ENCODE data around the gene COL15A1.
A peak's percentile ranks its signal among the peaks of the same experiment; 100 is the strongest.

COL15A1 gene

DNA sequence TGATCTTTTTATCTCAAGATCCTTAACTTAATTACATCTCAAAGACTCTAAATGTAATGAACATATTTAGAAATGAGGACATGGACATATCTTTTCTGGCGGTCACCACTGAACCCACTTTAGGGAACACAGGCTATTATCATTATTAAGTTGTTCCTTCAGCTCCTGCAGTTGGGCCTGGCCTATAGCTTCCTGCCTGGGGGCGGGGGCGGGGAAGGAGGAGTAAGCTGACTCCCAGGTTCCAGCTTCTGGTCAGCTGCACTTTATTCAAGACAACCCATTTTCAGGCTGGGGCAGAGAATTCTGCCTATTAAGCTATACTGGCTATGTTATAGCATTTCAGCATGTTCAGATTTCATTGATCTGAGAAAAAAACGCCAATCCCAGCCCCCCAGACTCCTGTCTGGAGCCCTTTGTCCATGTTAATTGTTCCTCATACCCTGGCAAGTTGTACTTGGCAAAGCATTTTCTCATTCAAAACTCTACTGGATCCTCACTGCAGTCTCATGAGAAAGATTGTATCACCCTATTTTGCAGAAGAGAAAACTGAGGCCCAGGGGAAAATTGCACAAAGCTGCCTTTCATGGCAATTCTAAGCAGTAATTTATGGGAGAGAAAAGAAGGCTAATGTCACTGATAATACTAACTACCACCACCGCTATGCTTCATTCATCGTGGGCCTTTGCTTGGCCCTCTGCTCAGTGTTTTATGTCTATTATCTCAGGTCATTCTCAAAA lies 25.1 kb downstream of the COL15A1 start:
- H3K4me3 ChIP-seq (ENCODE audit: low read depth in 1 of 2, low read length in 2 of 2), result no peak overlapping the region
- H3K27ac ChIP-seq (ENCODE audit: low read depth, low read length), result no peak overlapping the region
- peaks cover 0 to 10% of the 10 kb centered on the region in 2 donors for H3K4me1 ChIP-seq (ENCODE audit: control insufficient read depth in 1 of 2, insufficient read depth in 2 of 2, low read length in 2 of 2)
- no peaks in the 10 kb centered on the region for H3K27me3 ChIP-seq (ENCODE audit: control insufficient read depth in 1 of 2, insufficient read depth in 2 of 2, low read length in 2 of 2)
- H3K9me3 ChIP-seq (ENCODE audit: control insufficient read depth in 1 of 2, low read length in 2 of 2), result no peaks in the 10 kb centered on the region
- H3K36me3 ChIP-seq (ENCODE audit: control insufficient read depth in 1 of 2, insufficient read depth in 2 of 2, low read length in 2 of 2), result no peaks in the 10 kb centered on the region
- no peak overlapping the region for H3K9ac ChIP-seq (ENCODE audit: low read depth in 1 of 2, low read length in 2 of 2)

DNA sequence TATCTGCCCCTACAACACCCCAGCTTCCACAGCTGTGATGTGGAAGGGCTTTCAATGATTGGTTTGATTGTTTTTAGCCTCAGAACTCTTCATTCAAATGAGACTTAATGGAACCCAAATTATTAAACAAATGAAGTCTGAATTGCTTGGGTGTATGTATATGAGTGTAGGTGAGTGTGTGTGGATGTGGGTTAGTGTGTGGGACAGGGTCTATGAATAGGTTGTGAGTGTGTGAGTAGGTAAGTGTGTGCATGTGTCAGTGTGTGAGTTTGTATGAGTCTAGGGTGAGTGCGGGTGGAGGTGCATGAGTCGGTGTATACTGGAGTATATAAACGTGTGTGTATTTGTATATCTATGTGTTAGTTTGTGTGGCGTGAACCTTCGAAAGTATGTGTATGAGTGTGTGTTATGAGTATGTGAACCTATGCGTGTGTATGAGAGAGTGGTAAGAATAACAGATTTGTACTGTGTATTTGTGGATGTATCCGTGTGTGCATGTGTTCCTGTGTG lies 26.9 kb downstream of the COL15A1 start:
- Histone ChIP-seq H3K9ac (ENCODE audit: low read depth in 1 of 2, low read length in 2 of 2) (peak overlapping the region in 1 of 2 donors; percentile 1), H3K36me3 (ENCODE audit: control insufficient read depth in 1 of 2, insufficient read depth in 2 of 2, low read length in 2 of 2) (no peaks in the 10 kb centered on the region), H3K27me3 (ENCODE audit: control insufficient read depth in 1 of 2, insufficient read depth in 2 of 2, low read length in 2 of 2) (peaks cover 5% of the 10 kb centered on the region in 2 donors), H3K4me3 (ENCODE audit: low read depth in 1 of 2, low read length in 2 of 2) (no peak overlapping the region), H3K27ac (ENCODE audit: low read depth, low read length) (no peak overlapping the region), H3K9me3 (ENCODE audit: control insufficient read depth in 1 of 2, low read length in 2 of 2) (no peaks in the 10 kb centered on the region), H3K4me1 (ENCODE audit: control insufficient read depth in 1 of 2, insufficient read depth in 2 of 2, low read length in 2 of 2) (peaks cover 0 to 13% of the 10 kb centered on the region in 2 donors)

DNA sequence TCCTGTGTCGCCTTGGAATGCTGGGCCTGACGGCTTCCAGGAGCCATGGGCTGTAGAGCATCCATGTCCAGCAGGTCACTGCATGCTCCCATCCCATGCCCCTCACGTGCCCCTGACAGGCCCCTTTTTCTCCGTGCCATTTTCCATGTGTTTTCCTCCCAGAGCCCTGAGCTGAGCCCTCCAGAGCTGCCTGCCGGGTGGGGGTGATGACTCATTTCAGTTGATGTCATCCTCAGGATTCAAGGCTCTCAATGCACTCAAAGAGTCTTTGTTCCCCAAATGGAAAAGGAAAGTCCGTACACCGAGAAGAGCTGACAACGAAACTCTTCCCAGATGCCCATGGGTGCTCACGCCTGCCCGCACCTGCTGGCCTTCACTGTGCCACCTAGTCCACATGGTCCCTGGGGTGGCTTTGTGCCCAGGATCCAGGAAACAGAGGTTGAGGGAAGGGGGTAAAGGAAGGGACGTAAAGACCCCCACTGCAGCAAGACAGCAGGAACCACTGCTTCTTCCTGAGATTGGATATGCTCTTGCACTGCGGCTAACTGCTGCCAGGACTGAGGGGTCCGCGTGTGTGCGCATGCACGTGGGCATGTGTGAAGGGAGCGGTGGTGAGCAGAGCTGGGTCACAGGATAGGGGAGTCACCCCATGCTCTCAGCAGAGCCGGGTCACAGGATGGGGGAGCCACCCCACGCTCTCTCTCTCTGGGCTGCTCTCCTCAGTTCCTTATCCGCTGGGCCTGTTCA lies 27.6 kb downstream of the COL15A1 start:
- Histone ChIP-seq H3K4me3 (ENCODE audit: low read depth in 1 of 2, low read length in 2 of 2) (no peak overlapping the region), H3K9me3 (ENCODE audit: control insufficient read depth in 1 of 2, low read length in 2 of 2) (no peaks in the 10 kb centered on the region), H3K27ac (ENCODE audit: low read depth, low read length) (no peak overlapping the region), H3K4me1 (ENCODE audit: control insufficient read depth in 1 of 2, insufficient read depth in 2 of 2, low read length in 2 of 2) (peaks cover 0 to 13% of the 10 kb centered on the region in 2 donors), H3K27me3 (ENCODE audit: control insufficient read depth in 1 of 2, insufficient read depth in 2 of 2, low read length in 2 of 2) (peaks cover 6 to 7% of the 10 kb centered on the region in 2 donors), H3K36me3 (ENCODE audit: control insufficient read depth in 1 of 2, insufficient read depth in 2 of 2, low read length in 2 of 2) (no peaks in the 10 kb centered on the region), H3K9ac (ENCODE audit: low read depth in 1 of 2, low read length in 2 of 2) (peak overlapping the region; percentile 1 to 8)

DNA sequence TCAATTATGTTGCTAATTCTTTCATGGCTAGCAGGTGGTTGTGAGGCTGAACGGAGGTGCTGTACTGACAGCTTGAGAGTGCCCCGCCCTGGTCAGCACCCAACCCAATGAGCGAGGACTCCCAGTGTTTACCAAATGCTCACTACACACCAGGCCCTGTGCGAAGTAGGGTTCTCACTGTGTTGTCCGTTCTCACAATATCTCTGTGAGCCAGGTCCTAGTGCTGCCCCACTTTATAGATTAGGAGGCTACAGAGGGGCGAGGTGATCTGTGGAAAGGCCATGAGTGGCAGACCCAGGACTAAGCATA lies 28.2 kb downstream of the COL15A1 start:
- no peak overlapping the region for H3K27ac ChIP-seq (ENCODE audit: low read depth, low read length)
- H3K4me1 ChIP-seq (ENCODE audit: control insufficient read depth in 1 of 2, insufficient read depth in 2 of 2, low read length in 2 of 2), result peaks cover 0 to 13% of the 10 kb centered on the region in 2 donors
- H3K9me3 ChIP-seq (ENCODE audit: control insufficient read depth in 1 of 2, low read length in 2 of 2), result no peaks in the 10 kb centered on the region
- H3K9ac ChIP-seq (ENCODE audit: low read depth in 1 of 2, low read length in 2 of 2), result peak overlapping the region in 1 of 2 donors; percentile 8
- H3K4me3 ChIP-seq (ENCODE audit: low read depth in 1 of 2, low read length in 2 of 2), result no peak overlapping the region
- H3K36me3 ChIP-seq (ENCODE audit: control insufficient read depth in 1 of 2, insufficient read depth in 2 of 2, low read length in 2 of 2), result no peaks in the 10 kb centered on the region
- peaks cover 6 to 9% of the 10 kb centered on the region in 2 donors for H3K27me3 ChIP-seq (ENCODE audit: control insufficient read depth in 1 of 2, insufficient read depth in 2 of 2, low read length in 2 of 2)

DNA sequence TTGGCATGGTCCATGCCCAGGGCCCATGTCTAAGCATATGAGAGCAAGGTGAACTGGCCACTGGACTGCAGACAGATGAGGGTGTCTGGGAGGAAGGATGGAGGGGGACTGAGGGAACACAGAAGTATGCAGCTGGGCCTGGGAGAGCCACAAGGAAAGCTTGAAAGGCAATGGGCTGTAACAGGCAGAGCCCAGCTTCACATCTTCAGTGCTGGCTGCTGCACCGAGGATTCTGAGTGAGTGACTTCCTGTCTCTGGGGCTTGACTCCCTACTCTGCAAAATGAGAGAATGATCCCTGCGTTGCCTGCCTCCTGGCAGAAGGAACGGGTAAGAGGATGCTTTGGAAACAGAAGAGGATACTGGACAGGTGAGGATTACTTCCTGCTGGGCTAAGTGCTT lies 29.0 kb downstream of the COL15A1 start:
- Histone ChIP-seq H3K27me3 (ENCODE audit: control insufficient read depth in 1 of 2, insufficient read depth in 2 of 2, low read length in 2 of 2) (peaks cover 6 to 9% of the 10 kb centered on the region in 2 donors), H3K4me1 (ENCODE audit: control insufficient read depth in 1 of 2, insufficient read depth in 2 of 2, low read length in 2 of 2) (peaks cover 0 to 13% of the 10 kb centered on the region in 2 donors), H3K27ac (ENCODE audit: low read depth, low read length) (no peak overlapping the region), H3K4me3 (ENCODE audit: low read depth in 1 of 2, low read length in 2 of 2) (no peak overlapping the region), H3K9ac (ENCODE audit: low read depth in 1 of 2, low read length in 2 of 2) (no peak overlapping the region), H3K9me3 (ENCODE audit: control insufficient read depth in 1 of 2, low read length in 2 of 2) (no peaks in the 10 kb centered on the region), H3K36me3 (ENCODE audit: control insufficient read depth in 1 of 2, insufficient read depth in 2 of 2, low read length in 2 of 2) (no peaks in the 10 kb centered on the region)

DNA sequence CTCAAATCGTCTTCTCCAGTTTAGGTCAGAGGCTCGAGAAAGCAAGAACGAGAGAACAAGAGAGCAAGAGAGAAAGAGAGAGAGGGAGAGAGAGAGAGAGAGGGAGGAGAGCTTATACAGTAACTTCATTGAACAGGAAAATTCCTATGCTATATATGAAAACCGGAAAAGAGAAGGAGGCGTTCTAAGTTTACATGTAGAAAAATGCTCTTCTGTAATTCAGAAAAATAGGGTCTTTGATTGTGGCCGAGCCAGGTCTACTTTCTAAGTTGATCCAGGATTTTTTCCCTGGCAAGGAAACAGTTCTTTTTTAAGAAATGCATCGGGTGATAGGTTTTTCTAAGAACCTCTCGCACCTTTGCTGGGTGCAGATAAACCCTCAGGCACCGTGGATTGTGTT lies 29.5 kb downstream of the COL15A1 start:
- Histone ChIP-seq H3K27ac (ENCODE audit: low read depth, low read length) (no peak overlapping the region), H3K36me3 (ENCODE audit: control insufficient read depth in 1 of 2, insufficient read depth in 2 of 2, low read length in 2 of 2) (no peaks in the 10 kb centered on the region), H3K9ac (ENCODE audit: low read depth in 1 of 2, low read length in 2 of 2) (no peak overlapping the region), H3K4me1 (ENCODE audit: control insufficient read depth in 1 of 2, insufficient read depth in 2 of 2, low read length in 2 of 2) (peaks cover 0 to 13% of the 10 kb centered on the region in 2 donors), H3K27me3 (ENCODE audit: control insufficient read depth in 1 of 2, insufficient read depth in 2 of 2, low read length in 2 of 2) (peaks cover 6 to 9% of the 10 kb centered on the region in 2 donors), H3K9me3 (ENCODE audit: control insufficient read depth in 1 of 2, low read length in 2 of 2) (no peaks in the 10 kb centered on the region), H3K4me3 (ENCODE audit: low read depth in 1 of 2, low read length in 2 of 2) (no peak overlapping the region)

DNA sequence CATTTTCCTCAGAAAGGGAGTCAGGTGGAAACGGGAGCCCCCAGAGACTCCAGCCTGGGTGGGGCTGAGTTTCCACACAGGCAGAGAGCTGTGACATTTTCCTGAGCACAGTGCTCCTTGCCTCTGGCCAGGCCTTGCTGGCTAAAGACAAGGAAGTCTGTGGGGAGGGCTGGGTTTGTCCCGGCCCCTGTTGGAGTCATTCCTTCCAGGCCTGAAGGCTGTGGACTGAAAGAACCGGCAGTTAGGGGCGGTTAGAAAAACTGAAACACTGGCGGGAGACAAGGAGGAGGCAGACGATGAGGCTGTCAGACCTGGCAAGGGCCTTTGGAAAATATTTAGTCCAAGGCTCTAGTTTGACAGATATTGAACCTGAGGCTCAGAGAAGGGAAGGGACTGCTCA lies 29.9 kb downstream of the COL15A1 start:
- H3K9me3 ChIP-seq (ENCODE audit: control insufficient read depth in 1 of 2, low read length in 2 of 2), result no peaks in the 10 kb centered on the region
- no peak overlapping the region for H3K27ac ChIP-seq (ENCODE audit: low read depth, low read length)
- H3K9ac ChIP-seq (ENCODE audit: low read depth in 1 of 2, low read length in 2 of 2), result no peak overlapping the region
- H3K4me1 ChIP-seq (ENCODE audit: control insufficient read depth in 1 of 2, insufficient read depth in 2 of 2, low read length in 2 of 2), result peaks cover 0 to 13% of the 10 kb centered on the region in 2 donors
- H3K27me3 ChIP-seq (ENCODE audit: control insufficient read depth in 1 of 2, insufficient read depth in 2 of 2, low read length in 2 of 2), result peaks cover 6 to 9% of the 10 kb centered on the region in 2 donors
- H3K36me3 ChIP-seq (ENCODE audit: control insufficient read depth in 1 of 2, insufficient read depth in 2 of 2, low read length in 2 of 2), result no peaks in the 10 kb centered on the region
- no peak overlapping the region for H3K4me3 ChIP-seq (ENCODE audit: low read depth in 1 of 2, low read length in 2 of 2)

DNA sequence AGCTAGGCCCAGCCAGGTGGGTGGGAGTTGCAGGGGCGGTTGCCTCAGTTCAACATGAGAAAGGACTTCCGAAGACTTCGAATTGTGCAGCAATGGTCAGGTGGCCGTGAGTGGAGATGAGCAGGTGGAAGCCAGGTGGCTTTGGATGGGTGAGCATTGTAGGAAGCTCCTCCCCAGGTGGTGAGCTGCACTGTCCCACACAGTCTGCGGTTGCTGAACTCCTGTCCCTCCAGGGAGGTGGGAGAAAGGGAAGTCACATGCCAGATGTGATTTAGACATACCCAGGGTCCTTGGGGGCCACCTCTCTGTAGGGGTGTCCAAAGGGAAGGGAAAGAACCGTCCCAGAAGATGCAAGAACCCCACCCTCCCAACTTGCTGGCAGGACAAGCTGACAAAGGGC lies 30.4 kb downstream of the COL15A1 start:
- H3K27ac ChIP-seq (ENCODE audit: low read depth, low read length), result no peak overlapping the region
- H3K9me3 ChIP-seq (ENCODE audit: control insufficient read depth in 1 of 2, low read length in 2 of 2), result no peaks in the 10 kb centered on the region
- H3K4me1 ChIP-seq (ENCODE audit: control insufficient read depth in 1 of 2, insufficient read depth in 2 of 2, low read length in 2 of 2), result peaks cover 0 to 13% of the 10 kb centered on the region in 2 donors
- H3K4me3 ChIP-seq (ENCODE audit: low read depth in 1 of 2, low read length in 2 of 2), result no peak overlapping the region
- no peak overlapping the region for H3K9ac ChIP-seq (ENCODE audit: low read depth in 1 of 2, low read length in 2 of 2)
- peaks cover 6 to 9% of the 10 kb centered on the region in 2 donors for H3K27me3 ChIP-seq (ENCODE audit: control insufficient read depth in 1 of 2, insufficient read depth in 2 of 2, low read length in 2 of 2)
- H3K36me3 ChIP-seq (ENCODE audit: control insufficient read depth in 1 of 2, insufficient read depth in 2 of 2, low read length in 2 of 2), result no peaks in the 10 kb centered on the region

DNA sequence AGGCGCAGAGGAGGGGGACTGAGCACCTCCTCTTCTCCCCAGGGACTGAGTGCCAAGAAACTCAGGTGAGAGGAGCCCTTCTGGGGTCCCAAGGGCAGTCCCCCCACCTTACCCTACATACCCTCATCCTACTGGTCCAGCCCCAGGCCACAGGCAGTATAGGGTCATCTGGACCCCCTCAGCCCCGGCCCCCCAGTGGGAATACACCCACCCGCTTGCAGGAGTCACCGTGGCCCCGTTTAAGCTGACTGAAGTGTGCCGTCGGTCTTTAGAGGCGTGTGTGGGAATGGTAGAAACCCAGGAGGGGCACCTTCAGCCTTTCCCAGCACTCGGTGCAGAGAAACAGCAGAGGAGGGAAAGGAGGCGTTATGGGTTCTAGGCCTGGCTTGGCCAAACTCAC lies 30.8 kb downstream of the COL15A1 start:
- no peaks in the 10 kb centered on the region for H3K36me3 ChIP-seq (ENCODE audit: control insufficient read depth in 1 of 2, insufficient read depth in 2 of 2, low read length in 2 of 2)
- peak overlapping the region in 1 of 2 donors; percentile 34 for H3K4me3 ChIP-seq (ENCODE audit: low read depth in 1 of 2, low read length in 2 of 2)
- H3K9me3 ChIP-seq (ENCODE audit: control insufficient read depth in 1 of 2, low read length in 2 of 2), result no peaks in the 10 kb centered on the region
- peaks cover 6 to 9% of the 10 kb centered on the region in 2 donors for H3K27me3 ChIP-seq (ENCODE audit: control insufficient read depth in 1 of 2, insufficient read depth in 2 of 2, low read length in 2 of 2)
- no peak overlapping the region for H3K27ac ChIP-seq (ENCODE audit: low read depth, low read length)
- H3K9ac ChIP-seq (ENCODE audit: low read depth in 1 of 2, low read length in 2 of 2), result no peak overlapping the region
- peaks cover 0 to 13% of the 10 kb centered on the region in 2 donors for H3K4me1 ChIP-seq (ENCODE audit: control insufficient read depth in 1 of 2, insufficient read depth in 2 of 2, low read length in 2 of 2)

DNA sequence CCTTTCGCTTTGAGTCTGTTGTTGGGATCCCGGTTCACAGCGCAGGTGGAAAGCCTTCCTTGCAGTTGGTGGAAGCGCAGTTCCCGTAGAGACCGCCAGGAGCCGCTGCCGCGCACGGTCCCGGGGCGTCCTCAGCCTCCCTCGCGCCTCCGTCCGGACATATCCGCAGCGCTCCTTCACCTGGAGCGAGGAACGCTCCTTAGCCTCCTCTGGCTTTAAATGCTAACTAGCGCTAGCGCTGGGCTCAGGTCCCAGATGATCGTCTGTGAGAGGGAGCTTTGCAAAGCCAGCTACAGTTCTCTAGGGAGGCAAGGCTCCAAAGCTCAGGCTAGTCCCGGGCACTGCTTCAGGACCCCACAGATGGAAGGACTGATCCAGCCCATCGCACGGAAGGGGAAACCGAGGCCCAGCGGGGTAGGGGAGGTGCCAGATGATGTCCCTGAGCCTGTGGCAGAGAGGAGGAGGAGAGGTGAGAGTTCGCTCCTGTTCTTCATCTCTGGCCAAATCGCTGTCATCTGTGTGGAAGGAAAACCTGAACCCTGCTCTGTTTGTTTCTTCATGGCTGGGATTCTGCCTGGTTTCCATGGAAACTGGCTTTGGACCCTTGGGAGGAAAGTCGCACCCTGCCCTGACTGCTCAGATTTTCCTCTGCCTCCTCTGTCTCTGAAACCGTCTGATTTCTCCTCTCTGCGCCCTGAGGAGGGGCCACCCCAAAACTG lies 31.4 kb downstream of the COL15A1 start:
- H3K27ac ChIP-seq (ENCODE audit: low read depth, low read length), result no peak overlapping the region

More for the DNA sequence above, 31.4 kb downstream of the COL15A1 start:
- Histone ChIP-seq H3K9me3 (ENCODE audit: control insufficient read depth in 1 of 2, low read length in 2 of 2) (no peaks in the 10 kb centered on the region), H3K4me1 (ENCODE audit: control insufficient read depth in 1 of 2, insufficient read depth in 2 of 2, low read length in 2 of 2) (peaks cover 0 to 13% of the 10 kb centered on the region in 2 donors), H3K36me3 (ENCODE audit: control insufficient read depth in 1 of 2, insufficient read depth in 2 of 2, low read length in 2 of 2) (no peaks in the 10 kb centered on the region), H3K9ac (ENCODE audit: low read depth in 1 of 2, low read length in 2 of 2) (no peak overlapping the region), H3K27me3 (ENCODE audit: control insufficient read depth in 1 of 2, insufficient read depth in 2 of 2, low read length in 2 of 2) (peaks cover 6 to 9% of the 10 kb centered on the region in 2 donors), H3K4me3 (ENCODE audit: low read depth in 1 of 2, low read length in 2 of 2) (peak overlapping the region in 1 of 2 donors; percentile 34)

All from duodenal mucosa (tissue), 2 donors.